ENCODE measurements around the gene UGT1A3.

Gene UGT1A3

DNA sequence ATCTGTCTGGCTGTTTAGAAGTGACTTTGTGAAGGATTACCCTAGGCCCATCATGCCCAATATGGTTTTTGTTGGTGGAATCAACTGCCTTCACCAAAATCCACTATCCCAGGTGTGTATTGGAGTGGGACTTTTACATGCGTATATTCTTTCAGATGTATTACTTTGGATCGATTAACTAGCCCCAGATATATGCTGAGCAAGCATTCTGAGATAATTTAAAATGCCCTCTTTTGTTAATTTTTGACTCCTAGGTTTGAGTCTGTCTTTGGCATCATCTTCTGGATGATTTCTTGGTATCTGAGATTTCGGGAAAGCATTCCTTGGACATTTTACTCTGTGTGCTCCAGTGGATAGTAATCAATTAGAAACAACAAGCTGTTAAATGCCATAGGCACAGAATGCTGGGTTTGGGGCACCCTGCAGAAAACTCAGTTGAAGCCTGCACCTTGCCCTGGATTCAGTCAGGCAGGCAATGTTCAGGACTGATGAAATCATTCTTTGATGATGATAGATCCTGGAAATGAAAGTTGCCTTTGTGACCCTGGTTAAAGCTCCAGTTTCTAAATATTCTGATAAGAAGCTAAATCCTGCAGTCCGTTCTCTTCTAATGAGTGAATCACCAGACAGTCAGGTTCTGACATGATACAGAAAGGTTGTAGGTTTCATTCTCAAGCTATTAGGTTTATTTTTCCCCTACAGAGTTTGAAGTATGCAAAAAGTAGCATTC is 32.4 kb downstream of the UGT1A3 start:
- DNase-seq: no peak

DNA sequence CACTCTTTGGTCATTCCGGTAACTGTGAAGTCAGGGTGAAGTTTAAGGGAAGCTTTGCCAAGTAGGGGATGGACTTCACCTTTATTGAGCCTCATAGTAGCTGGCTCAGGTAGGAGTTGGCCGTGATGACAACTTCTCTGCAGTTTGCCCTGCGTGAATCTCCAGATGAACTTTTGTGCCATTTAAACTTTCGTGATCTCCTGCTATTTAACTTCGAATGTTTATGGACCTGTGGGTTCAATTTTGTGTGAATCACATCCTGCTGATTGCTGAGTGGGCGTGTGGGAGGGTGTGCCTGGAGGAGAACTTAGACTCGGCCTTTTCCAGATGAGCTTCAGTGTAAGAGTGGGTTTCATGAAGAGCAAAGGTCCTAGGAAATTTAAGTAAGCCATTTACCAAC is 35.4 kb downstream of the UGT1A3 start:
- DNase-seq: no peak

DNA sequence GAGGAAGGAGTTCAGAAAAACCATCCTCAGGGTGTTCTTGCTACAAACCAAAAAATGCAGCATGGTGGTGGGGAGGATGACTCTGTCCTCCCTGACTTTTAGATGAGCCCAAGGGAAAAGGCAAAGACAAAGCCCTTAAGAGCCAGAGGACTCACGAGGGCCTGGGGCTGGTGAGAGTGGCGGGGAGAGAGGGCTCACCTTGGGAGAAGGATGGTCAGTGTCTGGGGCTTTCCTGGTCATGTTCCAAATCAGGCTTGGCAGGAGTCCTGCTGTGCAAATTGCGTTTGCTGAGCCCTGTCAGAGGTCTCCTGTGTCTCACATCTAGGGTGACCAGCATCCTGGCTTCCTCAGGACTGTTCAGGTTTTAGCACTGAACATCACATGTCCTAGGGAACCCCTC is 35.9 kb downstream of the UGT1A3 start:
- DNase-seq: no peak

DNA sequence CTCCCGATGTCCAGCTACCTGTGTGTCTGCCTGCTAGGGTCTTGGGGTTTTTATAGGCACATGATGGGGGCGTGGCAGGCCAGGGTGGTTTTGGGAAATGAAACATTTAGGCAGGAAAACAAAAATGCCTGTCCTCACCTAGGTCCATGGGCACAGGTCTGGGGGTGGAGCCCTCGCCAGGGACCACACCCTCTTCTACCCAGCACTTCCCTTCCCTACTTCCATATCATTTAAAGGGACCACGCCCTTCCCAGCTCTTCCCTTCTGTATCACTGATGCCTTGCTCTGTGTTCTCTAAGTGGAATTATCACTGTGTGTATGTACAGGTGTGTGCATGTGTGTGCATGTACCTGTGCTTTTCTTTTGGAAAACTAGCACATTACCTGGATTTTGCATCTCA is 37.6 kb downstream of the UGT1A3 start:
- no peak for DNase-seq

DNA sequence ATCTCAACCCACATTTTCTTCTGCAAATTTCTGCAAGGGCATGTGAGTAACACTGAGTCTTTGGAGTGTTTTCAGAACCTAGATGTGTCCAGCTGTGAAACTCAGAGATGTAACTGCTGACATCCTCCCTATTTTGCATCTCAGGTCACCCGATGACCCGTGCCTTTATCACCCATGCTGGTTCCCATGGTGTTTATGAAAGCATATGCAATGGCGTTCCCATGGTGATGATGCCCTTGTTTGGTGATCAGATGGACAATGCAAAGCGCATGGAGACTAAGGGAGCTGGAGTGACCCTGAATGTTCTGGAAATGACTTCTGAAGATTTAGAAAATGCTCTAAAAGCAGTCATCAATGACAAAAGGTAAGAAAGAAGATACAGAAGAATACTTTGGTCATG is 39.2 kb downstream of the UGT1A3 start:
- no peak for DNase-seq

DNA sequence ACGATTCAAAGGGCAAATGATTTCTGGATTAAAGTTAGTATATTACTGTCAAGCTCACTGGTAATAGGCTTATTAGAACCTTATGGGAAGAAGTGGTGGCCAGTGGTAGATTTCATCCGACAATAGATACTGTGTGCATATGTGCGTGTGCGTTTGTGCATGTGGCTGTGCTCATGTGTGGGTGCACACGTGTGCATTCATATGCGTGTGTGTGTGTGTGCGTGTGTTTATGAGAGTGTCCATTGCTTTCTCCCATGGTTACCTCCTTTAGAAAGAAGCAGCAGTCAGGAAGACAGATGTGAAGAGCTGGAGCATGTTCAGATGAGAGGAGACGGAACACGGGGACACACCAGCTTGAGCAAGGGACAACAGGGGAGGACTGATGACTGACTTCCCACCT is 40.4 kb downstream of the UGT1A3 start:
- DNase-seq: no peak

DNA sequence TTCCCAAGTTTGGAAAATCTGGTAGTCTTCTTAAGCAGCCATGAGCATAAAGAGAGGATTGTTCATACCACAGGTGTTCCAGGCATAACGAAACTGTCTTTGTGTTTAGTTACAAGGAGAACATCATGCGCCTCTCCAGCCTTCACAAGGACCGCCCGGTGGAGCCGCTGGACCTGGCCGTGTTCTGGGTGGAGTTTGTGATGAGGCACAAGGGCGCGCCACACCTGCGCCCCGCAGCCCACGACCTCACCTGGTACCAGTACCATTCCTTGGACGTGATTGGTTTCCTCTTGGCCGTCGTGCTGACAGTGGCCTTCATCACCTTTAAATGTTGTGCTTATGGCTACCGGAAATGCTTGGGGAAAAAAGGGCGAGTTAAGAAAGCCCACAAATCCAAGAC is 43.3 kb downstream of the UGT1A3 start:
- no peak for DNase-seq

DNA sequence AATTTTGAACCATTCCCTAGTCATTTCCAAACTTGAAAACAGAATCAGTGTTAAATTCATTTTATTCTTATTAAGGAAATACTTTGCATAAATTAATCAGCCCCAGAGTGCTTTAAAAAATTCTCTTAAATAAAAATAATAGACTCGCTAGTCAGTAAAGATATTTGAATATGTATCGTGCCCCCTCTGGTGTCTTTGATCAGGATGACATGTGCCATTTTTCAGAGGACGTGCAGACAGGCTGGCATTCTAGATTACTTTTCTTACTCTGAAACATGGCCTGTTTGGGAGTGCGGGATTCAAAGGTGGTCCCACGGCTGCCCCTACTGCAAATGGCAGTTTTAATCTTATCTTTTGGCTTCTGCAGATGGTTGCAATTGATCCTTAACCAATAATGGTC is 43.7 kb downstream of the UGT1A3 start:
- DNase-seq: no peak

DNA sequence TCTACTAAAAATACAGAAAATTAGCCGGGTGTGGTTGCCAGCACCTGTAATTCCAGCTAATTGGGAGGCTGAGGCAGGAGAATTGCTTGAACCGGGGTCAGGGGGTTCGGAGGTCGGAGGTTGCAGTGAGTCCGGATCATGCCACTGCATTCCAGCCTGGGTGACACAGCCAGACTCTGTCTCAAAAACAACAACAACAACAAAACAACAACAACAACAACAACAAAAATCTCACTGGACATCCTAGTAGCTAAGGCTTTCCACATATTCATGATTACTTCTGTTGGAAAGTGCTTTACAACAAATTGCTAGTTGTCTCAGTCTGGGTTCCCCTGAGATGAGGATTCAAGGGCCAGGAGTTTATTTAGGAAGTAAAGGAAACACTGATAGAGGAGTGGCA is 45.0 kb downstream of the UGT1A3 start:
- DNase-seq: no peak

DNA sequence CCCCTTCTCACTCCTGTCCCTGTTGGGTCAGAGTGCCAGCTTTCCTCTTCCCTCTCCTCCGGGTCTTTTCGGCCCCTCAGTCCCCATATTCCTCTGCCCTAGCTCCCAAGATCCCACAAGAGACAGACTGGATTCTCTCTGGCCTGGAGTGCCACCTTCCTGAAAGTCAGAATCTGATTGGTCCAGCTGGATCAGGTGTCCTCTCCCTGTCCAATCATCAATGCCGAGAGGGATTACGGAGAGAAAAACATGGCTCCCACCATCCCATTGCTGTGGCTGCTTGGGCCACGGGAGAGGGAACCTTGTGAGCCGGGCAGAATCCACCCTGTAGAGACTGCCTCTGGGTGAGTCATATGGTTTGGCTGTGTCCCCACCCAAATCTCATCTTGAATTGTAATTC is 46.6 kb downstream of the UGT1A3 start:
- no peak for DNase-seq

DNA sequence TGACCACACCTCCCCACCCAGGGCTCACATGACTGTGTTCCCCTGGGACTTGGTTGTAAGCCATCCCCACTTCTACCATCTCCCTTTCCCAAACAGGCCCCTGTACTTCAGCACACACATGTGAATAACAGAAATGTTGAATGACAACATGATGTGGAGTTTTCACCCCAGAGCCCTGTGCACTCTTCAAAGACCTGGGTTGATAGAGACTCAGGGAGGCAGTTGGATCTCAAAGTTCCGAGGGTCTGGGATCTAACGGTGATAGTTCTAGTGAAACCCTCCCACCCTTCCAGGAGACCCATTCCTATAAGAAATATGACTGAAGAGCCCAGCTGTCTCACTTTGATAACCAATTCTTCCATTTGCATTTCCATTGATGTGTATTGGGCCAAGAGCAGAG is 49.2 kb downstream of the UGT1A3 start, which contains the start of gene MROH2A:
TSS of gene MROH2A (plus strand) at position 301 of the 400 bp plus-strand sequence. CDS start 1,029 bp downstream, outside the sequence.
- DNase-seq: no peak

DNA sequence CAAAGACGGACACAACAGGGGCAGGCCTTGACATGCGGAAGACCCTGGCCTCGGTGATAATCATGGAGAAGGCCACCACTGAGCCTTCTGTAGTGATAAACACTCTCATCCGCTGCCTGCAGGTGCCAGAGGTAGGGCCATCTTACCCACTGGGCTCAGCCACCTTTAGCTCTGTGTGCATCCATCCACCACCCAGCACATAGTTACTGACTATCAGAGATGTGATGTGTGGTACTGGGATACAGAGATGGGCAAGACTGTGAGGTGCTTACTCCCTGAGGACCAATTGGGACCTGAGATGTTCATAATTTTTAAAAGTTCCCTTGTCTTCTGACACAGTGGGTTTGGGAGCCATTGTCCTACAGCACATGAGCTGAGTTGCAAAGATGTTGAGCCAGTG is 50.9 kb downstream of the UGT1A3 start:
- no peak for DNase-seq

DNA sequence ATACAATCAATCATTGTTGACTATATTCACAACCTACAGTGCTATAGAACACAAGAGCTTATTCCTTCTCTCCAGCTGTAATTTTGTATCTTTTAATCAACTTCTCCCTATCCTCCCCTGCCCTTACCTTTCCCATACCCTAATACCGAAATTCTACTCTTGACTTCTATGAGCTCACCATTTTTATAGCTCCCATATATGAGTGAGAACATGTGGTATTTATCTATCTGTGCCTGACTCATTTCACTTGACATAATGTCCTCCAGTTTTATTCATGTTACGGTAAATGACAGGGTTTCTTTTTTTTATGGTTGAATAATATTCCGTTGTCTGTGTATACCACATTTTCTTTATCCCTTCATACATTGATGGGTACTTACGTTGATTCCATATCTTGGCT is 51.9 kb downstream of the UGT1A3 start:
- DNase-seq: no peak

DNA sequence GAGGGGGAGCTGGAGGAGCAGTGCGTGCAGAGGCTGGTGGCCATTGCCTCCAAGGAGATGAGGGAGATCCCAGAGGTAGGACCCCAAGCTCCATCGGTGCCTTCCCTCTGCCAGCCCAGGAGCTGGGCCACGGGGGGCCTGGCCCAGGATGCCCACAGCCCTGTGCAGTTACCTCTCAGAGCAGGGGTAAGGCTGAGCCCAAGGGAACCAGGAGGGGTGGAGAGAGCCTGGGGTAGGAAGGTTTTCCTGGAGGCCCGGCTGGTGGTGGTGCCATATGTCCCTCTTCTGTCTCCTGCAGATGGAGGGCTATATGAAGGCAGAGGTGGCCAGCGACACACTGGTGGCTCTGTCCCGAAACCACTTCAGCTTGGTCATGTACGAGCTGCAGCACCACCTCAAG is 60.7 kb downstream of the UGT1A3 start:
- no peak for DNase-seq

DNA sequence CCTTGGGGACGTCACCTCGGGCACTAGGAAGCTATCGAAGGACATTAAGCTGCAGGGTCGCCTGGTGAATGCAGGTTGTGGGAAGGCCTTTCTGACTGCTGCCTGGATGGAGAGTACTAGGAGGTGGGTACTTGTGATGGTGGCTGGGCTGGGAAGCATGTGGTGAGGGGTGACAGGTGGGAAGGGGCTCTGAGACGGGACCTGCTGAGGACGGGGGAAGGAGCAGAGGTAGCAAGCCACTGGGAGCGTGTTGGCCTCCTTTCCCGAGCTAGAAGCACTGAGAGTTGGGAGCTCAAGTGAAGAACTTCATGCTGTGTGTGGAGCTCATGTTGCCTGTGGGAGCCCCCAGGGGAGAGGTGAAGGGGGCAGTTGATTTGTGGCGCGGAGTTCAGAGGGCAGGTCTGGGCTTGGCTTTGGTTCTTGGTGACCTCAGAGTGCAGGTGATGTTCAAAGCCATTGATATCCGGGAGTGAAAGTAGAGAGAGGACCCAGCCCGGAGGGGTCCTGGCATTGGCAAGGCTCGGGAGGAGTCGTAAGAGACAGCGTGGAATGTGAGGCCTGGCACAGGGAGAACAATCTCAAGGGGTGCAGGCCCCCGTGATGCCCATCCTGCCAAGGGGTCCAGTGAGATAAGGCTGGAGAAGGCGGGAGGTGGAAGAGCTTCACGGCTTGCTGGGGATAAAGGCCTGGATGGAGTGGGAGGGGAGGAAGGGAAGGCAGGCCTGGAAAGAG is 62.5 kb downstream of the UGT1A3 start:
- DNase-seq: no peak

DNA sequence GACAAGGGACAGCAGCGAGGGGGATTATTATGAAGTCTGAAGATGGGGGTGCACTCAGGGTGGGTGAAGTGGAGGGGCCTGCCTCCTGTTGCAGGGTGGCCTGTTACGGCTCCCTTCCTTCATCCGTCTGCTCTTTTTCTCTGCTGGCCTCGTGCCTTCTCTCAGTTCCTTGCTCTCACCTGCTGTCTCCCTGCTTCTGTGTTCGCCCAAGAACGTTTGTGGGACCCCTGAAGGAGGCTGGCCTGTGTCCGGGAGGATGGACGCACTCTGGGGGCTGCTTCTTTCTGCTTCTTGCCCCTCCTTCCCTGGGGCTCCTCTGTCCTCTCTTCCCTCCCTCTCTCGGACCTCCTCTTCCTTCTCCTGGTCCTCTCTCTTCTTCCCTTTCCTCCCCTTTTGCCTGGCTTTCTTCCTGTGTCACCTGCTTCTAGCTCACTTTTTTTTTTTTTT is 63.1 kb downstream of the UGT1A3 start:
- DNase-seq: no peak

DNA sequence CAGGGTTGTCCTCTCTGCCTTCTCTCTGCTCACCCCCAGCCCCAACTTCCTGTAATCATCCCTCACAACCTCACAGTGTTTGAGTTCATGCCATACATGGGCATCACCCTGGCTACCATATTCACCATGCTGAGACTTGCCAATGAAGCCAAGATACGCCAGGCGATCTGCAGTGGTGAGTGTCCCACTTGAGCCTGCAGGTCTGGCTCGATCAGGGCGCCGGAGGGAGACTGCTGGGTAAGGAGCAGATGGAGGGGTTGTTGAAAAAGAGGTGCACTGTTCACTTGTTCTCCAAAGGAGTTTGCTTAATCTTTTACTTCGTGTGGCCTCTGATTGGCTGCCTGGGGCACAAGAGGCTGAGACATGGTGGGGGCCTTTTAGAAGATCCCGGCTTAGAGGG is 63.9 kb downstream of the UGT1A3 start:
- DNase-seq: no peak

DNA sequence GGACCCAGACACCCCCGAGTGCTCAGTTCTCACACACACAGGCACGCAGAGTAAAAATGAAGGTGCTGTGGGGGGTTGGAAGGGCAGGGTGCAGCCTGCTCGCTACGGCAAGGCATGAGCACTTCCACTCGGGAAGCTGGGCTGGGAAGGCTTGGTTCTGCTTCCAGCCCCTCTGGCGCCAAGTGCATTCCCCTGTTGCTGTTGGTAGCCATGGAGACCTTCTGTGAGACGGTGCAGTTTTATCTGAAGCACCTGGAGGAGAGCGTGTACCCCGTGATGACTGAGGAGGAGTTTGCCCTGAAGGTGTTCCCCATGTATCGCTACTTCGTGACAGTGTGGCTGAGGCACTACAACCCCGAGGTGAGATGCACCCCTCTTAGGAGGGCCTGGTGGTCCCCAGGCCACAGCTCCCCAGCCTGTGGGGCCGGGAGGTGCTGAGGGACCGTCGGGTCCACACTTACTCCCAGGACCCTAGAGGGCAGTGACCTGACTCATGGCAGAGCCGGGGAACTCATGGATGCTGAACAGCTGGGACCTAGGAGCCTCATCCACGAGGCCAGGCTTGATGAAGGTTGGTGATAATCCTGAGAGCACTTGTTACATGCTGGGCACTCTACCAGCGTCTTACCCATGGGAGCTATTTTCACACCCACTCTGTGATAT is 64.8 kb downstream of the UGT1A3 start:
- no peak for DNase-seq

DNA sequence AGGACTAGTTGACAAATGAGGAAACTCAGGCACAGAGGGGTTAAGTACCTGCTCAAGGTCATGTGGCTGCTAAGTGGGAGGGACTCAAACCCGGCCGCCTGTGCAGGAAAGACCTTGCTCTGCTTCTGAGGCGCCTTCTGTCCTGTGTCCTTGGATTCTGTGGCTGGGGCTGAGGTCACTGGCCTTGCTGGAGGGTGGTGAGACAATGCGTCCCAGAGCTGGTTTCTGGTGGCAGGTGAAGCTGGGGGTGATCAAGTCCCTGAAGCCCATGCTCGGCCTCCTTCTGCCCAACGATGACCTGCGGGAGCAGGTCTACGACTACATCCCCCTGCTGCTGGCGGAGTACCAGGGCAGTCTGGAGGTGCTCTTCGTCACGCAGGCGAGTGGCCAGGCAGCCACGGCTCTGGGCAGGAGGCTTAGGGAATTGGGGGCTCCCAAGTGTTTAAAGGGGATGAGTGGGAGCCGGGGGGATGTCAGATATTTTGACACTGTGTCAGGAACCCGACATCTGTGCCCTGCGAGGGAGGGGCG is 65.4 kb downstream of the UGT1A3 start:
- DNase-seq: no peak

DNA sequence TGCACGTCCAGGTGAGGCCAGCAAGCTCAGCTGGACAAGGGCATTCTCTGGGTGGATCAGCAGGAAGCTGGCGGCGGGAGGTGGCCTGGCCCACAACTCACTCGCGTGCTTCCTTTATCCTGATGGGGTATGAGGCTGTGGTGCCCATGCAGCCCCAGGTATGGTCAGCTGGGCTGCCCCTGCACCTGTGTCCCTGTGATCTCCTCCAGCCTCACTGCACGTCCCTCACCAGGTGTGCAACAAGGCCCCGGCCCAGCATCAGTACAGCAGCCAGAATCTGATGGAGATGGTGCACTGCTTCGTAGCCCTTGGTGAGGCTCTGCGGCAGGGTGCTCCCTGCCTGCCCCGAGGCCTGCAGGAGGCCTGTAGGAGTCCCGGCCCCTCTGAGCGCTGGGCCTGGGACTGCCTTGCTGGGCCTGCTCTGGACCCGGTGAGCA is 66.9 kb downstream of the UGT1A3 start:
- no peak for DNase-seq

DNA sequence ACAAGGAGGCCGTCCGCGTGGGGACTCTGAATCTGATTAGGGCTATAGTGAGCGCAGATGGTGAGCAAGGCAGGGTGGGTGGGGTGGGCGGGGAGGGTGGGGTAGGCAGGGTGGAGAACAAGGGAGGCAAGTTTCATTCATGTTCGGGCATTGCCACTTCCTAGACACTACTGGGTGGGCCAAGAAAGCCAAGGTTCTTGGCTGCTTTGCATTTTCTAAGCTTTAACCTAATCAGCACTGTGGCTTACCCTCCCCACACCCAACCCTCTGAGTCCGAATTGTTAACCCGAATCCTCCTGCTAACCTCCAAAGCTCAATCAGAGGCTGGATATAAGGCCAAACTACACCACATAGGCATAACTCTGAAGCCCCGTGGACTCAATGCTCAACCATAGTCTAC is 67.4 kb downstream of the UGT1A3 start:
- DNase-seq: no peak

DNA sequence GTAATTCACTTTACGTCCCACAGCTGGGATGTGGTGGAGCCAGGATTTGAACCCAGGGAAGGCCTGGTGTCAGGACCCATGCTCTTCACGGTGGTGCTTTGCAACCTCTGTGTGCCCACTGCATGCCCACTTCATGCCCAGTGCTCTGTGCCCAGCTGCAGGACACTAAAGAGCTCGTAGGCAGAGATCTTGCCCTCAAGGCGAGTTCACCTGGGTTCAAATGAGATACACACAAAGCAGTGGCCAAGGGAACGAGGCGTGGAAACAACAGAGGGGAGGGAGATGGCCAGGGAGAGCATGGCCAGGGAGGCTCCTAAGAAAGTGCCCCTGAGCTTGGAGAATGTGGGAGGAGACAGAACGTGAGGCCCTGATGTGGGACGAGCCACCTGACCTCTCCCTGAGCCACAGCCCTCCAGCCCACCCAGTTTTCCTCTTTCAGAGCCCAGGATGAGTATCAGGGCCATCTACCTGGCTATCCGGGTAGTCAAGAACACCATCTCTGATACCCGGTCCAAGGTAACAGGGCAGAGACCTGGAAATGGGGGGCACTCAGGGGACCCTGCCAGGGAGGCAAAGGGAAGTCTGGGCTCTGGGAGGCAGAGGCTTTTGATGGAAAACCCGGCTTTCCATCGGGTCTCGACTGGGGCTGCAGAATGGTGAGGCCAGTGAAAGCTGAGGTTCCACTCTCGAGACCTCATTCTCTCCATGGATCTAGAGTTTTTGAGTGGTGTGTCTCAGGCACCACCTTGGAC is 69.7 kb downstream of the UGT1A3 start:
- DNase-seq: no peak

DNA sequence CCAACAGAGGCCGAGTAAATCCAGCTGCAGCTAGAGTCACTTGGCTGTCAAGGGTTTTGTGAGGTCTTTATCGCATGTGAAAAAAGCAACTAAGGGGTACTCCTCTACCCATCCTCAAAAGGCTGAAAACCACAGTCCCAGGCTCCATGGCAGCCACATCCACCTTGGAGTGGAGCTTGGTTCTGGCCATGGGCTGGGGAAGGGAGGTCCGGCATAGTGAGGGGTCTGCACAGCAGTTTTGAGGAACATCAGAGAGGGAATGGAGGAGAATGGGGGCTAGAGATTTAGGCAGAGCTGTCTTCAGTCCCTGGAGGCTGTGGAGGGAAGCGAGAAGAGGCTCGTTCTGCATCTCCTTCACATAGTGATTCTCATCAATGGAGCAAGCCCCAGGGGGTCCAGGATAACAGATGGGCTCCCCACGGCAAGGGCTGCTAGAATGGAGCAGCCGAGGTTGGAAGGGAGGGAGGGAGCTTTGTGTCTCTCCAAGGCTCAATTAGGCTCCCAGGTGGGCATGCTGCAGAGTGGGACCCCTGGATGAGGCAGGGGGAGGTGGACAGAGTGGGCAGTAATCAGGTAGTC is 70.3 kb downstream of the UGT1A3 start:
- no peak for DNase-seq
